GM21367 (cell line): ENCODE measurements around the gene SMAD6.

Source experiments
- ATAC-seq: cut with Tn5 transposase; IDR thresholded peaks from one replicate; pipeline ENCODE4 v1.9.1; 2021; ENCODE audit not compliant: unreplicated experiment

The SMAD6 gene

DNA sequence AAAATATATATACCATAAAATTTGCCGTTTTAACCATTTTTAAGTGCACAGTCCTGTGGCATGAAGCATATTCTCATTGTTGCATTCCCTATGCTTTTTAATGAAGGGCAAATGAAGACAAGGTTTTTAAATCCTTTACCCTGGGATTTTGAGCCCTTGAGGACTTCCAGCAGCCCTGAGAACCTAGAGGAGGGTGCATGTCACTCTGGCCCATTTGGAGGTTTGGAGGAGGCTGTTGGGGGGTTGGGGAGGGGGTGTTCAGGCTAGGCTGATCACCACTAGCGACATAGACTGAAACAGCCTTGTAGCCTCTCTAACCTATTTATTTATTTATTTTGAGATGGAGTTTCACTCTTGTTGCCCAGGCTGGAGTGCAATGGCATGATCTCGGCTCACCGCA is 86.0 kb downstream of the SMAD6 start:
- ATAC-seq: no peak

- ATAC-seq: no peak
Observed at GRCh38 chr15:66789029-66790025, 87.3 kb downstream of the SMAD6 start.

DNA sequence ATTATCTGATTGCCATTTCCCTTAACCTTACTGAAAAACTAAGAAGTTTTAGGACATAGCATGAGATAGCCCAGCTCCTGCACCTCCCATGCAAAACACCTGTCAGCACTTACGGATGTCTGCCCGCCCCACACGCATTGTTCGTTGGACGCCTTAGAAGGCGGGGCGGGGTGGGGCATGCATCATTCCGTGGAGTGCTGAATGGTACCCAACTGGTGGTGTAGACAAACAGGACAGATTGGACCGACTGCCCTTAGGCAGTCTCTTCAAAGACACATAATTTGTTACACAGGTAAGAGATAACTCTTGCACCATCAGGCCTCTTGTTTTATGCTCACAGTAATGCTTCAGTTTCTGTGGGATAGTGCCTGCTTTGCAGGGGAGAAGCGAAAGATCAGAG is 93.8 kb downstream of the SMAD6 start:
- ATAC-seq: no peak

DNA sequence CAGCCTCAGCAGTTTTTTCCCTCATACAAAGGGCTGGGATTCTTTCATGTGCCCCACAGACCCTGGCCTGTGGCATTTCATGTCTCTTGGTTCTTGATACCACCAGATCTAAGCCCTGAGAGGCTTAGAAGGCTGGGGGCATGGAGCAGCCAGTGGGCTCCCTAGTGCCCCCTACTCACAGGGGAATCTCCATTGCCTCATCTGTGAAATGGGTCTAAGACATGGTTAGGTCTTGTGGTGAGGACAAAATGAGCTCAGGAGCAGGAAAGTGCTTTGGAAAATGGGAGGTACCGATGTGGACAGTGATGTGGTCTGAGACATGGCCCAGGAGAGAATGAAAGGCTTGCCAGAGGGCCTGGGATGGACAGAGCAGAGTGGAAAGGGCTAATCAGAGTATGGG is 94.3 kb downstream of the SMAD6 start:
- no peak for ATAC-seq

DNA sequence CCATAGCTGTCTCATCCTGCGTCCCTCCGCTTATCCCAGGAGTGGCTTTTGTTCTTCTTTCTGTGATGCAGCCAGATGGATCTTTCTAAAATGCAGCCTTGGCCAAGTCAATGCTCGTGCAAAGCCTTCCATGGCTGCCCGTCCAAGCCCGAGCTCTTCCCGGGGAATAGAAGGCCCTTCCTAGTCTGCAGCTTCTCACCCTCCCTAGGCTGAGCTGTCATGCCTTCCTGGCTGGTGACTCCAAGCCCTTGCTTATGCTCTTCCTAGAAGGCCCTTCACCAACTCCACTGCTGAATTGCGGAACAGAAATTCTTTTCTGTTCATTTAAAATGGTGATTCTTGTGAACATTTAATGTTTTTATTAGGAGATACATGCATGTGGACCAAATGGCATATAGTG is 95.9 kb downstream of the SMAD6 start:
- no peak for ATAC-seq

DNA sequence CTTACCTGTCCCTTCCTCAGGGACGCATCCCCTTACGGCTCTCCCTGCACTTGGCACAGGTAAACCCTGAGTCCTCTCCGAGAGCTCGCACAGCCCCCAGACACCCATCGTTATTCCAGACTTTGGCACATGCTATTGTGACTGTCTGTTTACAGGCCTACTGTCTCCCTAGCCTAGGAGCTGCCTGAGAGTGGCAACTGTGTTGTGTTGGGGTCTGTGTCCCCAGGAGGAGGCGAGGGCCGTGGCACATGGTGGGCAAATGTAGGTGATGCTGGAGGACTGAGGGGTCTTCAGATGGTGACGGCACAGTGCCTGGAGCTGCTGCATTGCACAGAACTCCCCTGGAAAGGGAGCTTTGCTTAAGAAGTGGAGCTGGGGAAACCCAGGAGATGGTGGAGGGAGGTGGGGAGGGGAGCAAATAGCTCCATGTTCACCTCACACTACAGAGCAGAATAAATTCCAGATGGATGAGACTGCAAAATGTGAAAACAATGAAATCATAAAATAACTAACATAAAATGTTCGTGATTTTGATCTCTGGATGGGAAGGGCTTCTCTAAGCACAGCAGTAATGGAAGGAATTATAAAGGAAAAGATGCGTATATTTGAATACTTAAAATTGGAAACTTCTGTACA is 96.5 kb downstream of the SMAD6 start:
- ATAC-seq: no peak

- ATAC-seq: no peak
Observed at GRCh38 chr15:66799242-66799641, 97.2 kb downstream of the SMAD6 start.

DNA sequence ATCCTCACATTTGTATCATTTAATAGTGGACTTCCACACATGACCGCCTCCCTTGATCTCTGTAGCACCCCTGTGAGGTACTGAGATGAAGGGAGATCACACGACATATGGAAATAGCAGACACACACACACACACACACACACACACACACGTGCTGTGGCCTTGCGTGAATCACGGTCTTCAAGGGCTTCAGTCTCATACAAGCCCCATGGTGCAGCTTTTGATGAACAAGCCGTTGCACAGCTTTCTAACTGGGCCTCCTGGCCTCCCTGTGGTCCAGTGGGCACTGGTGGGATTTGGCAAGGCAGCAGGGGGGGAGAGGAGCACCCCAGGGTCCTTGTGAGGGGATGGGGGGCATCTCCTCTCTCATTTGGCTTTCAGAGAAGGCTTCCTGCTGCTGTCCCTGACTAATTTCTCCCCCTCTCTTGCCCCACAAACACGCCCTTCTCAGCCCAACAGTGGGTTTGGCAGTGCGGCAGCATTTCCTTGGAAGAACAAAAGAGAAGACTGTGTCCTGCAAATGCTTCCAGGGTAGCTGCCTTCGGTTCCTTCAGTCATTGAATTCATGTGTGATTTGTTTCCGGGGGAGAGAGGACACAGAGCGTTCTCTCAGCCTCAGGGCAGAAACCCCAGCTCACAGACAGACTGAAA is 98.7 kb downstream of the SMAD6 start:
- ATAC-seq: no peak

GRCh38 chr15:66801266-66801665 is 99.2 kb downstream of the SMAD6 start:
- ATAC-seq: no peak

DNA sequence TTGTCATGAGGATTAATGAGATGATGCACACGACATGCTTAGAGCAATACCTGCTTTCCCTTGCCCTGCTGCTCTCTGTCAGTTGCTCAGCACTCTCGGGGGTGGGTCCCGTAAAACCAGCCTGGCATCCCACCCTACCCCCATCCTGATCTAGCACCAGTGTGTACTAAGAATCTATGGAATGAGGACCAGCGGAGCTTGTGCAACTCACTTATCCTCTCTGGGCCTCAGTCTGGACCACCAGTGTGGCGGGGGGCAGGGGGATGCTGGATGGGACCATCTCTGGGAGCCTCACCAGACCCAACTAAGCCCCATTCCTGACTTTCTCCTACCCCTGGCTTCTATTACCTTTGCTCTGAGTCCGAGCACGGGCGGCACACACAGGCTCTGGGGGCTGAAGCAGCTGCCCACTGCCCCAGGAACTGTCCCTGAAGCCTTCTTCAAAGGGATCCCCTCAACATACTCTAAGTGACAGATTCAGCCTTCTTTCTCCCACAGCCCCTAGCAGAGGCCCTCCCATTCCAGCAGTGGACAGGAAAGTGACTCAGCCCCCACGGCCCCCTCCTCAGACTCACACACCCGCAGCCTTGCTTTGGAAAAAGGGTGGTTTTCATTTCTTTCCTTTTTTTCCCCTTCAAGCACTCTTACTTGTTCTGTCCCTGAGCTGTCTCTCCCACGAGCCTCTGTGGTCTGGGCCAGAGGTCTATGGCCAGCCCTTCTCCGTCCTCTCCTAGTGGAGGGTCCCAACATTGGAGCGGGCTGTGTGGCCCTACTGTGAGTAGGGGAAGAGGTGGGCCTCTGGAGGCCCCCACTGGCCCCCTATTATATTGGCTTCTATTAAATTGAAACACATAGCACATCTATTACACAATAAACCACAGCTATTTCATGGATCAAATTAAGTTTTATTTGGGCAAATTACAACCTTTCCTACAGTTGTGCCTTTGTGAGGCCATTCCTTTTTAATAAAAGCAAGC is 100.3 kb downstream of the SMAD6 start:
- no peak for ATAC-seq

- ATAC-seq: no peak
Observed at GRCh38 chr15:66803182-66803729, 101.2 kb downstream of the SMAD6 start.

DNA sequence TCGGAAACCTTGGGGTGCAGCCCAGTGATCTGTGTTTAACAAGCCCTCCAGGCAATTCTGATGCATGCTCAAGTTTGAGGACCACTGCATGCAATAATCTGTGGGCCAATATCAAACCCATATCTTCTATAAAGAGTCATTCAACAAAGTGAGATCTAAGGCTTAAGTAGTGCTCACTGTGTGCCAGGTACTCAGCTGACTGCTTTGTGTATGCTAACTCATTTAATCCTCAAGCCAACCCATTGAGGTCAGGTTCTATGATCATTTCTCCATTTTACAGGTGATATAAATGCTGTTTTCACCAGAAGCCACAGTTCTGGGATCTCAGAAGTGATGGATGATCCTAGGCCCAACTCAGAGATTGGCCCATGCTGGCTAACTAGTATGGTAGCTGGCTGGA is 101.7 kb downstream of the SMAD6 start:
- ATAC-seq: no peak

GRCh38 chr15:66805202-66805885 is 103.3 kb downstream of the SMAD6 start:
- no peak for ATAC-seq

DNA sequence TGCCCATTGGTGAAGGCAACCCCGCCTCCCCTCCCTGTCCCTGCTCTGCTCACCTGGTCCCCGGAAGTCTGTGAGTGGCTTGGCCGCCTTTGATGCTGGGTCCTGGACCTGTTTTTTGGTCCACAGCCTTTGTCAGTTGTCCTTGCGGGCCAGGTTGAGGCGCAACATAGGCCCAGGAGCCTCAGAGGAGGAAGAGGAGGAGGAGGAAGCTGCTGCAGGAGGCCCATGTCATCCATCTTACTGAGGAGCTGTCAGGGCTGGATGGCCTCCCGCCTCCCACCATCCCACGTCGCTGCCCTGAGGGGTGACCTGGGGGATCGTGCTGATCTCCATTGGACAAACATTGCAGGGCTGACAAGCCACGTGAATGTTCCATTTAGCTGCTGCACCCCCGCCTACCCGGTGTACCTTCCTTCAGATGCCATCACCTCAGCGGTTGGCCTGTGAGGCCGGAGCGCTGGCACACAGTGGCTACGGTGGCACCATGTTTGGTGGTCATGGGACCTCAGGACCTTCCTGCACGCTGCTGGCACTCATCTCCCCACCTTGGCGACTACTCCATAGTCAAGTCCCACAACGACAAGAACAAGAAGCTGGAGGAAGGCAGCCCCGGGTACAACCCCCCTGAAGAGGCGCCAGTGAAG is 106.3 kb downstream of the SMAD6 start:
- ATAC-seq: no peak

DNA sequence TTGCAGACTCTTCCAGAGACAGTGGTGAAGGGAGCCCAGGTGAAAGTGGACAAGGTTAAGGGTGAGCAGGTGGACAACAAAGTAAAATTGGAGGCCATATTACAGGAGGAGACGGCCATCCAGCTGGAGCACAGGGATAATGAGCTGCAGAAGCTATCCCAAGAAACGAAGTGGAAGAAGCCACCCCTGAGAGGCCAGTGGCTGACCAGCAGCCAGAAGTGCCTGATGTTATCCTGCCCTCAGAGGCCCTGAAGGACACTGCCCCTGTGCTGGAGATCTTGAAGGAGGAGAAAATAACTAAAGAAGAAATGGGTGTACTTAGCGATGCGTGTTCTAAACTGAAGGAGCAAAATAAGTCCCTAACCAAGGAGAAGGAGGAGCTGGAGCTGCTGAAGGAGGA is 107.6 kb downstream of the SMAD6 start:
- no peak for ATAC-seq

DNA sequence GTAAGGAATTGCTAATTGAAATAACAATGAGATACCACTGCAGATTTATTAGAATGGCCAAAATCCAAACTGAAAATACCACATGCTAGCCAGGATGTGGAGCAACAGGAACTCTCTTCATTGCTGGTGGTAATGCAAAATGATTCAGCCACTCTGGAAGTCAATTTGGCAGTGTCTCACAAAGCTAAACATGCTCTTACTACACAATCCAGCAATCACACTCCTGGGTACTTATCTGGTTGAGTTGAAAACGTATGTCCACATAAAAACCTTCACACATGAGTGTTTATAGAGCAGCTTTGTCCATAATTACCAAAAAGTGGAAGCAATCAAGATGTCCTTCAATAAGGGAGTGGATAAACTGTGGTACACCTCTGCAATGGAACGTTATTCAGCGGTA is 113.3 kb downstream of the SMAD6 start:
- no peak for ATAC-seq

DNA sequence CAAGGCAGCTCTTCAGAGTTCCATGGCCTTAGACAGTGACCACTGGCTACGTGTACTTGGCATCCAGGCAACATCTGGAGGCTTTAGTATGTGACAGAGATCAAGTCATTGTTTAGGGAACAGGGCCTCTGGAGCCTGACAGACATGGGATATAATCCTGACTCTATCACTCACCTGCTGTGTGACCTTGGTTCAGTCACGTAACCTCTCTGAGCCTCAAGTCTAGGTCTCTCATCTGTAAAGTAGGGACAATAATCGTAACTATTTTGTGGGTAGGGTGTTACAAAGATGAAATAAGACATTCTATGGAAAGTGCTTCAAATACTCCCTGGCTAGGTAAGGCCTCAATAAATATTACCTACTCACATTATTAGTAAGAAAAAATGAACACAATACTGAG is 114.2 kb downstream of the SMAD6 start:
- no peak for ATAC-seq

GRCh38 chr15:66819084-66819483 is 117.0 kb downstream of the SMAD6 start:
- no peak for ATAC-seq

- no peak for ATAC-seq
Observed at GRCh38 chr15:66820481-66821176, 118.6 kb downstream of the SMAD6 start.
